Gastrocnemius medialis (tissue), 4 donors: ENCODE data around the gene TMEM198. TPM values are rescaled to one million over a fixed set of nuclear protein-coding genes. Genes with fewer than 3 reads are reported as not detected.

Experiments
- ATAC-seq, 2 donors: fragments of 150-250 bp; one replicate each; pipeline ENCODE4 v1.9.1; 2016
- DNase-seq, 2 donors: peaks; one replicate each; pipeline ENCODE4 v3.0.0-alpha.2; 2019
- H3K27ac ChIP-seq, 4 donors: fragments of 200-600 bp; sonication (generic); 1 replicate in 1 of 4; 2 replicates in 3 of 4; pipeline ENCODE4 v1.5.1; 2016 to 2018; ENCODE audit warnings: mild to moderate bottlenecking in 2 of 4, moderate library complexity in 1 of 4
- H3K27me3 ChIP-seq, 3 donors: fragments of 200-600 bp; sonication (generic) in 2 of 3; 1 replicate in 1 of 3; 2 replicates in 2 of 3; pipeline versions ENCODE4 v1.5.1 to v1.6.0; 2016 to 2019; ENCODE audit warnings: mild to moderate bottlenecking in 1 of 3, moderate library complexity in 1 of 3
- H3K36me3 ChIP-seq, 2 donors: fragments of 200-600 bp; sonication (generic) in 1 of 2; one replicate each; pipeline ENCODE4 v1.5.1; 2017 to 2018
- H3K4me1 ChIP-seq, 2 donors: fragments of 200-600 bp; sonication (generic) in 1 of 2; one replicate each; pipeline ENCODE4 v1.5.1; 2016 to 2017; ENCODE audit warnings: mild to moderate bottlenecking in 2 of 2
- H3K4me3 ChIP-seq, 4 donors: fragments of 200-600 bp; sonication (generic) in 3 of 4; 1 replicate in 1 of 4; 2 replicates in 3 of 4; pipeline ENCODE4 v1.5.1; 2016 to 2019; ENCODE audit warnings: mild to moderate bottlenecking in 2 of 4
- H3K9me3 ChIP-seq, 3 donors: fragments of 200-600 bp; sonication (generic) in 2 of 3; 1 replicate in 1 of 3; 2 replicates in 2 of 3; pipeline ENCODE4 v1.5.1; 2016 to 2019
- POLR2A ChIP-seq, 2 donors: fragments of 450-650 bp; IDR thresholded peaks; one replicate each; pipeline ENCODE4 v1.6.1; 2017; ENCODE audit warnings: antibody characterized with exemption in 2 of 2, mild to moderate bottlenecking in 2 of 2, moderate library complexity in 2 of 2
- in situ Hi-C, 4 donors: fragments of 200-750 bp; cut with MboI; loops; one replicate each; pipeline versions ENCODE4 v1.15.0 to v1.8.0; 2017; ENCODE audit warnings: low sequenced_read_pairs in 4 of 4
- intact Hi-C: fragments of 100-400 bp; cut with DNase I; formaldehyde crosslinking; loops from one replicate; pipeline ENCODE4 v1.15.1; 2023; ENCODE audit warnings: low total_unique reads
- total RNA-seq, 4 donors: library from RNA; depleted of rRNA; stranded (reverse); fragments of >200 nt; gene quantifications; one replicate each; pipeline versions ENCODE4 v1.1.0 to v1.2.3, GENCODE V29; 2016
- TF ChIP-seq, protein P1 (sequence below), 5 experiments: fragments of 450-650 bp in 3 of 5; fragments of 200-600 bp in 2 of 5; sonication (generic) in 2 of 5; IDR thresholded peaks in 4 of 5; conservative IDR thresholded peaks in 1 of 5; 1 replicate in 4 of 5; 2 replicates in 1 of 5; pipeline ENCODE4 v1.5.1; 2016 to 2019; ENCODE audit warnings: antibody characterized with exemption in 5 of 5, mild to moderate bottlenecking in 3 of 5, moderate library complexity in 3 of 5

The TMEM198 gene
- total RNA-seq, 4 donors from 2014 or later, result 0.87 to 6.7 (median 3.3) TPM

DNA sequence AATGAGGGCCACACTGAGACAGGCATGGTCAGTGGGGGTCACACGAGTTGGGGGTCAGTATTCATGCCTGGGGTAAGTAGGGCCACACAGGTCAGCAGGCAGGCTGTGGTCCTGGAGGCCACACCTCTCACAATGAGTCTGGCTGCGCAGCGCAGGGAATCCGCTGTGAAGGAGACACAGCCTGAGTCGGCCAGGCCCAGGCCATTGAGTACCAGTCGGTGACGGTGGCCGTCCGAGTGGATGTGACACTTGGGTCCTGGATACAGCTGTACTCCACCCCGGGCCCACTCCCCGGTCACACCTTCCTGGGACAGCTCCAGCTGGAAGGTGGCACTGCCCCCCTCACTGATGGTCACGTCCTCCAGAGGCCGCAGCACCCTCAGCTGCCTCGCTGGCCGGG, 10.5 kb downstream of the TMEM198 start:
- H3K4me1 ChIP-seq, result peaks cover 8 to 17% of the 10 kb centered on the region in 2 donors
- no peaks in the 10 kb centered on the region for H3K27me3 ChIP-seq
- H3K36me3 ChIP-seq, result peaks cover 0 to 8% of the 10 kb centered on the region in 2 donors
- DNase-seq (no peak), ATAC-seq (no peak)
- no peak for TF ChIP-seq POLR2A (IDR thresholded peaks at IDR 0.05)
- TF ChIP-seq, protein P1, sequence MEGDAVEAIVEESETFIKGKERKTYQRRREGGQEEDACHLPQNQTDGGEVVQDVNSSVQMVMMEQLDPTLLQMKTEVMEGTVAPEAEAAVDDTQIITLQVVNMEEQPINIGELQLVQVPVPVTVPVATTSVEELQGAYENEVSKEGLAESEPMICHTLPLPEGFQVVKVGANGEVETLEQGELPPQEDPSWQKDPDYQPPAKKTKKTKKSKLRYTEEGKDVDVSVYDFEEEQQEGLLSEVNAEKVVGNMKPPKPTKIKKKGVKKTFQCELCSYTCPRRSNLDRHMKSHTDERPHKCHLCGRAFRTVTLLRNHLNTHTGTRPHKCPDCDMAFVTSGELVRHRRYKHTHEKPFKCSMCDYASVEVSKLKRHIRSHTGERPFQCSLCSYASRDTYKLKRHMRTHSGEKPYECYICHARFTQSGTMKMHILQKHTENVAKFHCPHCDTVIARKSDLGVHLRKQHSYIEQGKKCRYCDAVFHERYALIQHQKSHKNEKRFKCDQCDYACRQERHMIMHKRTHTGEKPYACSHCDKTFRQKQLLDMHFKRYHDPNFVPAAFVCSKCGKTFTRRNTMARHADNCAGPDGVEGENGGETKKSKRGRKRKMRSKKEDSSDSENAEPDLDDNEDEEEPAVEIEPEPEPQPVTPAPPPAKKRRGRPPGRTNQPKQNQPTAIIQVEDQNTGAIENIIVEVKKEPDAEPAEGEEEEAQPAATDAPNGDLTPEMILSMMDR (IDR thresholded peaks at IDR 0.05 in 4 of 5, conservative IDR thresholded peaks at IDR 0.05 in 1 of 5), result no peak
- intact Hi-C loops (no loop called here), in situ Hi-C loops (no loop called here)
- no peak overlapping the region for H3K27ac ChIP-seq
- no peaks in the 10 kb centered on the region for H3K9me3 ChIP-seq
- no peak overlapping the region for H3K4me3 ChIP-seq

DNA sequence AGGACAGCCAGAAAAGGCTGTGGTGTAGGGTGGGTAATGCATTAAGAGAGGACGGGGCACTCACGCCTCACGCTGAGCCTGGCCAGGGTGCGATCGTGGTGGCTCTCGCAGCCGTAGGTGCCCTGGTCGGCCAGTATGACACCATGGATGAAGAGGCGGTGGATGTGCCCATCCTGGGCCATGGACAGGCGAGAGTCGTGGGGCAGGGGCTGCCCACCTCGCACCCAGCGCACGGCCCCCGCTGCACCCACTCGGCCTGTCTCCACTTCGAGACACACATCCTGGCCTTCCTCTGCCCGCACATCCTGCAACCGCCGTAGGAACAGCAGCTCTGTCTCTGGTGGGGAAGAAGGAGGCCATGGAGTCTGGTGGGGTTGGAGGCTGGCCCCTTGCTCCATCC, 12.1 kb downstream of the TMEM198 start:
- Histone ChIP-seq H3K27me3 (no peaks in the 10 kb centered on the region), H3K36me3 (peaks cover 0 to 9% of the 10 kb centered on the region in 2 donors), H3K9me3 (no peaks in the 10 kb centered on the region), H3K27ac (no peak overlapping the region), H3K4me3 (no peak overlapping the region), H3K4me1 (peaks cover 8 to 17% of the 10 kb centered on the region in 2 donors)
- no peak for ATAC-seq
- TF ChIP-seq, protein P1 (IDR thresholded peaks at IDR 0.05 in 4 of 5, conservative IDR thresholded peaks at IDR 0.05 in 1 of 5), result no peak
- no peak for TF ChIP-seq POLR2A (IDR thresholded peaks at IDR 0.05)
- intact Hi-C loops (no loop called here), in situ Hi-C loops (no loop called here)
- DNase-seq, result no peak

DNA sequence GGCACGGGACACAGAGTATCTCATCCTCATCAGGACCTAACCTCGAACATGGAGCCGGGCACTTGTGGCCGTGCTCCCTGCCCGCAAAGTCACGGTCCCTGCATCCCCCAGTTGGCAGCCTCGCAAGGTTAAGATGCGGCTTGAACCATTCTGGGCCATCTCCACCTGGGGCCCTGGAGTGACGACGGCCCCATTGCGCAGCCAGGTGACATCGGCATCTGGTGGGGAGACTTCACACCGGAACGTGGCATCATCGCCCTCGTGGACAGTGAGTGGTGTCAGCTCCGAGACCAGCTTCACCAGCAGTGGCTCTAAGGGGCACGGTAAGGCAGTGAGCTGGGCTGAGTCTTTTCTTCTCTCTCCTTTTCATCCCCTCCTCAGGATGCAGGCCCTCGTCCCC, 12.6 kb downstream of the TMEM198 start:
- no peak overlapping the region for H3K27ac ChIP-seq
- DNase-seq (no peak), ATAC-seq (no peak)
- TF ChIP-seq, protein P1 (IDR thresholded peaks at IDR 0.05 in 4 of 5, conservative IDR thresholded peaks at IDR 0.05 in 1 of 5), result no peak
- no peak for TF ChIP-seq POLR2A (IDR thresholded peaks at IDR 0.05)
- H3K9me3 ChIP-seq, result no peaks in the 10 kb centered on the region
- H3K27me3 ChIP-seq, result no peaks in the 10 kb centered on the region
- peaks cover 8 to 15% of the 10 kb centered on the region in 2 donors for H3K4me1 ChIP-seq
- in situ Hi-C loops (no loop called here), intact Hi-C loops (no loop called here)
- H3K4me3 ChIP-seq, result no peak overlapping the region
- H3K36me3 ChIP-seq, result peaks cover 0 to 11% of the 10 kb centered on the region in 2 donors

- DNase-seq, result no peak
- in situ Hi-C loops, result no loop called here
- peaks cover 5 to 8% of the 10 kb centered on the region in 2 donors for H3K4me1 ChIP-seq
- peaks cover 0 to 20% of the 10 kb centered on the region in 2 donors for H3K36me3 ChIP-seq
- TF ChIP-seq, protein P1 (IDR thresholded peaks at IDR 0.05 in 4 of 5, conservative IDR thresholded peaks at IDR 0.05 in 1 of 5), result no peak
- no peak for TF ChIP-seq POLR2A (IDR thresholded peaks at IDR 0.05)
- intact Hi-C loops, result no loop called here
- no peak overlapping the region for H3K27ac ChIP-seq
- no peaks in the 10 kb centered on the region for H3K27me3 ChIP-seq
- no peak overlapping the region for H3K4me3 ChIP-seq
- no peak for ATAC-seq
- H3K9me3 ChIP-seq, result no peaks in the 10 kb centered on the region
Measured at GRCh38 chr2:219557320-219557719, 13.5 kb downstream of the TMEM198 start.
